Measurements from ENCODE around the gene RSL24D1.

DNA sequence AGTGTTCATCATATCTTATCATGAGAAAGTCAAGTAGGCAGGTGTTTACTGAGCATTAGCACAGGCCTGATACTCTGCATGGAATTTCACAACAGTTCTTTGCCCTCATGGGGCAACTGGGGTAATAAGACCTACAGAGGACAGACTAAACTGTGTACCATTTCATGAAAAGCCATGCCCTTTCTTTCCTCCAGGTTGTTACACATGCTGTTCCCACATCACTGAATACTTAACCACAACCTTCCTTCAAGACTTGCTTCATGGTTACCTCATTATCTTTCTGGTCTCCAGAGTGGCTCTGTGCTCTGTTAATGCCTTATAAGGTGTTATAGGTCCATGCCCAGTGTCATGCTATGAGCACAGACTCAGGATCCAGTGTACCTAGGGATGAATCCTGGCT is 28.2 kb upstream of the RSL24D1 start:
- TF ChIP-seq, protein P1, sequence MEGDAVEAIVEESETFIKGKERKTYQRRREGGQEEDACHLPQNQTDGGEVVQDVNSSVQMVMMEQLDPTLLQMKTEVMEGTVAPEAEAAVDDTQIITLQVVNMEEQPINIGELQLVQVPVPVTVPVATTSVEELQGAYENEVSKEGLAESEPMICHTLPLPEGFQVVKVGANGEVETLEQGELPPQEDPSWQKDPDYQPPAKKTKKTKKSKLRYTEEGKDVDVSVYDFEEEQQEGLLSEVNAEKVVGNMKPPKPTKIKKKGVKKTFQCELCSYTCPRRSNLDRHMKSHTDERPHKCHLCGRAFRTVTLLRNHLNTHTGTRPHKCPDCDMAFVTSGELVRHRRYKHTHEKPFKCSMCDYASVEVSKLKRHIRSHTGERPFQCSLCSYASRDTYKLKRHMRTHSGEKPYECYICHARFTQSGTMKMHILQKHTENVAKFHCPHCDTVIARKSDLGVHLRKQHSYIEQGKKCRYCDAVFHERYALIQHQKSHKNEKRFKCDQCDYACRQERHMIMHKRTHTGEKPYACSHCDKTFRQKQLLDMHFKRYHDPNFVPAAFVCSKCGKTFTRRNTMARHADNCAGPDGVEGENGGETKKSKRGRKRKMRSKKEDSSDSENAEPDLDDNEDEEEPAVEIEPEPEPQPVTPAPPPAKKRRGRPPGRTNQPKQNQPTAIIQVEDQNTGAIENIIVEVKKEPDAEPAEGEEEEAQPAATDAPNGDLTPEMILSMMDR (conservative IDR thresholded peaks at IDR 0.05; ENCODE audit: low read depth, low read length), result no peak
- TF ChIP-seq EZH2 (IDR thresholded peaks at IDR 0.05; ENCODE audit: low read length, unreplicated experiment), result no peak

Measured in PC-3 (cell line).